ENCODE results near the gene STAT2.
"Not testable (repeated sequence)": the region's sequence is repeated elsewhere in the genome, so short reads cannot be mapped to it uniquely, and the experiment has no call there.

The STAT2 gene

GRCh38 chr12:56359851-56360767 lies at the start of gene STAT2:
Gene STAT2 (minus strand): TSS chr12:56360107. CDS start chr12:56356571, 3,536 bp downstream.
- peak; percentile 99 for DNase-seq (ENCODE audit: extremely low read depth in 1 of 2, low read depth in 1 of 2)

- DNase-seq (ENCODE audit: extremely low read depth in 1 of 2, low read depth in 1 of 2): no peak
These were observed 49.0 kb upstream of the STAT2 start for GRCh38 chr12:56408799-56409417.

GRCh38 chr12:56404227-56404626 lies 44.3 kb upstream of the STAT2 start:
- not testable (repeated sequence) for DNase-seq (ENCODE audit: extremely low read depth in 1 of 2, low read depth in 1 of 2)

GRCh38 chr12:56401612-56402011 lies 41.7 kb upstream of the STAT2 start:
- DNase-seq (ENCODE audit: extremely low read depth in 1 of 2, low read depth in 1 of 2): not testable (repeated sequence)

GRCh38 chr12:56401125-56401524 lies 41.2 kb upstream of the STAT2 start:
- DNase-seq (ENCODE audit: extremely low read depth in 1 of 2, low read depth in 1 of 2): not testable (repeated sequence)

GRCh38 chr12:56399466-56399865 lies 39.6 kb upstream of the STAT2 start:
- not testable (repeated sequence) for DNase-seq (ENCODE audit: extremely low read depth in 1 of 2, low read depth in 1 of 2)

GRCh38 chr12:56398324-56398723 lies 38.4 kb upstream of the STAT2 start:
- DNase-seq (ENCODE audit: extremely low read depth in 1 of 2, low read depth in 1 of 2): no peak

- no peak for DNase-seq (ENCODE audit: extremely low read depth in 1 of 2, low read depth in 1 of 2)
These were observed 32.4 kb upstream of the STAT2 start for GRCh38 chr12:56392331-56392730.

GRCh38 chr12:56391721-56392120 lies 31.8 kb upstream of the STAT2 start:
- no peak for DNase-seq (ENCODE audit: extremely low read depth in 1 of 2, low read depth in 1 of 2)

GRCh38 chr12:56389412-56389811 lies 29.5 kb upstream of the STAT2 start:
- no peak for DNase-seq (ENCODE audit: extremely low read depth in 1 of 2, low read depth in 1 of 2)

GRCh38 chr12:56387152-56387736 lies 27.3 kb upstream of the STAT2 start:
- DNase-seq (ENCODE audit: extremely low read depth in 1 of 2, low read depth in 1 of 2): no peak

- no peak for DNase-seq (ENCODE audit: extremely low read depth in 1 of 2, low read depth in 1 of 2)
These were observed 26.0 kb upstream of the STAT2 start for GRCh38 chr12:56385873-56386272.

GRCh38 chr12:56382611-56383010 lies 22.7 kb upstream of the STAT2 start:
- DNase-seq (ENCODE audit: extremely low read depth in 1 of 2, low read depth in 1 of 2): no peak

GRCh38 chr12:56377989-56378316 lies 18.0 kb upstream of the STAT2 start:
- DNase-seq (ENCODE audit: extremely low read depth in 1 of 2, low read depth in 1 of 2): no peak

- no peak for DNase-seq (ENCODE audit: extremely low read depth in 1 of 2, low read depth in 1 of 2)
These were observed 17.5 kb upstream of the STAT2 start for GRCh38 chr12:56377310-56377988.

GRCh38 chr12:56375598-56376434 lies 15.9 kb upstream of the STAT2 start:
- no peak for DNase-seq (ENCODE audit: extremely low read depth in 1 of 2, low read depth in 1 of 2)

GRCh38 chr12:56374726-56375597 lies 15.1 kb upstream of the STAT2 start:
- no peak for DNase-seq (ENCODE audit: extremely low read depth in 1 of 2, low read depth in 1 of 2)

- DNase-seq (ENCODE audit: extremely low read depth in 1 of 2, low read depth in 1 of 2): no peak
These were observed 13.6 kb upstream of the STAT2 start for GRCh38 chr12:56373515-56373914.

GRCh38 chr12:56366948-56367347 lies 7.0 kb upstream of the STAT2 start:
- no peak for DNase-seq (ENCODE audit: extremely low read depth in 1 of 2, low read depth in 1 of 2)

All from stimulated activated CD8-positive, alpha-beta memory T cell treated with anti-CD3 and anti-CD28 coated beads, Interleukin-7, amount 100 ng/mL, for 48 hours (primary cell).